ENCODE measurements around the gene CSHL1.

DNA sequence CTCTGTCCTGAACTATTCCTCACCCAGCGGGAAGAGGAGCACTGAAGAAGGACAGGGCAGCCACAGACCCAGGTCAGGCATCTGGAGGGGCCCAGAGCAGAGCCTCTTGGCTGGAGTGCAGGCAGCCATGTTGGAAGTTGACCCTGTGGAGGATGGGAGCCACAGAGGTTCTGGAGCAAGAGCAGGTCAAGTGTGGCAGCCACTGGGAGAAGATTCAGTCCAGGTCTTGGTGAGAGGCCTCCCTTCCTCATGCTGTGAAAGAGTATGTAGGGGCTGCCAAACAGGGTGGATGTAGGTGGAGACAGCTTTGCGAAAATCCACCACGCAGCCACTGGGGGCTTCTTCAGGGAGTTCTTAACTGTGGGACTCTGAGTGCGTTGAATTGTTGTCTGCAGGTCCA is 21.7 kb upstream of the CSHL1 start:
- TF ChIP-seq EP300 (IDR thresholded peaks at IDR 0.05) (no peak), CTCF (IDR thresholded peaks at IDR 0.05) (no peak), POLR2AphosphoS5 (IDR thresholded peaks at IDR 0.05) (no peak), POLR2A (IDR thresholded peaks at IDR 0.05) (no peak)

Data from sigmoid colon (tissue), 4 donors.